Measurements from ENCODE around the gene PVALB.

Gene PVALB

DNA sequence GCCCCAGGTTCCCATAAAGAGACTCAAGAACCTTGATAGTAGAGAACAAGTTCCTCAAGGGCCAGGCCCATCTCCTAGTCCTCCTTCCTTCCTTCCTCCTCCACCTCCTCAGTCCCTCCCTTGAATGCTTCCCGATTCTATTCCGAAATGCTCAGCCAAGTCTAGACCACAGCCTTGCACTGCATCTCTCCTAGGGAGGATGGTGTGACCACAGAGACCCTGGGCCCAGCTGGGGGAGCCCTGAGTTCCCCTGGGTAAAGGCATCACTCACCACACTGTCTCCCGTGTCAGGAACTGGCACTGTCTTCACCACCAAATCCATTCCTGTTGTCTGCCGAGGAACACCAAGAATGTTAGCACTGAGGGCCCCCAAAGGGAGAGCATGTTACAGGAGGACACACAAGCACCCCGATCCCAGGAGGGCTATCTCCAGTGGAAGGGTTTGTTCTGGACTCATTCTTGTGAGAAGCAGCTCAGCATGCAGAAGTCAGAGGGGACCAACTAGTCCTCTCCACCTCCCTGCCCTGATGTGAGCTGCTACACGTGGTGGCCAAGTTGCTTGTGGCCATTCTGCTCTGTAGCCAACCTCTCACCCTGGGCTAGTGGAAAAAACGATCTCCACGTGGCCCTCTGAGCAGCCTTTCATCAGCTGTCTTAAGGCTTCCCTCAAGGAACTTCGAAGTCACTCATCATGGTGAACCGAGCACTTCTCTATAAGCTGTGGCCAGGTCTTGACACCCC is 49.6 kb downstream of the PVALB start:
- TF ChIP-seq, protein P1, sequence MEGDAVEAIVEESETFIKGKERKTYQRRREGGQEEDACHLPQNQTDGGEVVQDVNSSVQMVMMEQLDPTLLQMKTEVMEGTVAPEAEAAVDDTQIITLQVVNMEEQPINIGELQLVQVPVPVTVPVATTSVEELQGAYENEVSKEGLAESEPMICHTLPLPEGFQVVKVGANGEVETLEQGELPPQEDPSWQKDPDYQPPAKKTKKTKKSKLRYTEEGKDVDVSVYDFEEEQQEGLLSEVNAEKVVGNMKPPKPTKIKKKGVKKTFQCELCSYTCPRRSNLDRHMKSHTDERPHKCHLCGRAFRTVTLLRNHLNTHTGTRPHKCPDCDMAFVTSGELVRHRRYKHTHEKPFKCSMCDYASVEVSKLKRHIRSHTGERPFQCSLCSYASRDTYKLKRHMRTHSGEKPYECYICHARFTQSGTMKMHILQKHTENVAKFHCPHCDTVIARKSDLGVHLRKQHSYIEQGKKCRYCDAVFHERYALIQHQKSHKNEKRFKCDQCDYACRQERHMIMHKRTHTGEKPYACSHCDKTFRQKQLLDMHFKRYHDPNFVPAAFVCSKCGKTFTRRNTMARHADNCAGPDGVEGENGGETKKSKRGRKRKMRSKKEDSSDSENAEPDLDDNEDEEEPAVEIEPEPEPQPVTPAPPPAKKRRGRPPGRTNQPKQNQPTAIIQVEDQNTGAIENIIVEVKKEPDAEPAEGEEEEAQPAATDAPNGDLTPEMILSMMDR (IDR thresholded peaks at IDR 0.05; ENCODE audit: extremely low read depth, insufficient read depth, missing control alignments): no peak
- DNase-seq (ENCODE audit: low spot score): no peak
- in situ Hi-C loops (cut with MboI; ENCODE audit: low pct_unique_long_range_greater_than_20kb, low sequenced_read_pairs, unreplicated experiment): no loop called here

DNA sequence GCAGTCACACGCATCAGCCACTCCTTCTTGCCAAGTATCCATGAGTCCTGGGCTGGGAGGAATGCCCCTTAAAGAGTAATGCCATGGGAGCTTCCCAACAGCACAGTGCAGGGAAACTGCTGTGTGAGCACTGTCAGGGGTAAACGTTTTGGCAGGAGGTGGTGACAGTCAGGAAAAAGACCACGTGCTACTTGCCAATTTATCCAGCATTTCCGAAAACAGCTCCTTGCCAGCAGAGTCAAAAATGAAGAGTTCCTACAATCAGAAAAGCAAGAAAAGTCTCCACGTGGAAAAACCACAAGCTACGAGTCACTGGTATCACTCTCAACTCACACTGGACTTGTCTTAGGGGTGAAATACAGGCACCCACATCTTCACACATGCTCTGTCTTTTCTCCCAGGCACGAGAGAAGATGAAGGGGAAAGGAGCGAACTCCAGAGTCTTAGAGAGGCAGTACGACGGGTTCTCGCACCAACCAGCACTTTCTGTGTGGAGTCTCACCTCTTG is 50.8 kb downstream of the PVALB start:
- TF ChIP-seq, protein P1 (IDR thresholded peaks at IDR 0.05; ENCODE audit: extremely low read depth, insufficient read depth, missing control alignments): no peak

DNA sequence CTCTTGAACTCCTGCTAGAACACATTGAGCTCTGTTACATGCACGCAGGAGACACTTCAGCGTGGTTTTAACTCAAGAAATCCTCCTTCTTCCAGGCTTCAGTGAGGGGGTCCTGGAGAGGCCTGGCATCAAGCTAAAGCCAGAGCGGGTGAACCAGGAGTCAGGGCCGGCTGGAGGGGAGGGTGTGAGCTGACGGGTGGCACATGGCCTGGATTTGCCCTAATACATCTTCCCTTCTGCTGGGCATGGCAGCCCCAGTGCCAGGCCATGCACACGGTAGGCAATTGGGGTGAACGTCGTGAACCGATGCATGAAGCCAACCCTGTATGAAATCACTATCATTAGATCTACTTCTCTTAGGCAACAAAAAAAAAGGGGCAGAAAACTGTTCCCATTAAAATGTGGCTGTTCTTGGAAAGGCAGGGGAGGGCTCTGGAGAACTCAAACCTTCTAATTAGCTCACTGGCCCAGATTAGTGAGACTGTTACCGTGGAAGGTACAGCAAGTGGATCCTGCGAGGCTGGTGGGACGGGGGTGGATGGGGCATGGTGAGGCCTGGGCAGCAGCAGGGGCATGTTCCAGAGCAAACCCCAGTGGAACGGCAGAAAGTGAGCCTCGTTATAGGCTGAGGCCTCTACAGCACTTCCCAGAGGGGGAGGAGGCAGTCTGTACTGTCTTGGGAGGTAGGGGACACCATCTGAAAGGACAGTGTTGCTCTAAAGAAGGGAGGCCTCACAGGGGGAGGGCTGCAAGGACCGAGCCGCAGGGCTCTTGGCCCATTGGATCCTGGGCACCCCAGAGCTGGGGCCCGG is 51.5 kb downstream of the PVALB start:
- in situ Hi-C loops (cut with MboI; ENCODE audit: low pct_unique_long_range_greater_than_20kb, low sequenced_read_pairs, unreplicated experiment): no loop called here
- DNase-seq (ENCODE audit: low spot score): no peak
- TF ChIP-seq, protein P1 (IDR thresholded peaks at IDR 0.05; ENCODE audit: extremely low read depth, insufficient read depth, missing control alignments): no peak

More for the DNA sequence above, 50.8 kb downstream of the PVALB start:
- no peak for DNase-seq (ENCODE audit: low spot score)
- in situ Hi-C loops (cut with MboI; ENCODE audit: low pct_unique_long_range_greater_than_20kb, low sequenced_read_pairs, unreplicated experiment): no loop called here

DNA sequence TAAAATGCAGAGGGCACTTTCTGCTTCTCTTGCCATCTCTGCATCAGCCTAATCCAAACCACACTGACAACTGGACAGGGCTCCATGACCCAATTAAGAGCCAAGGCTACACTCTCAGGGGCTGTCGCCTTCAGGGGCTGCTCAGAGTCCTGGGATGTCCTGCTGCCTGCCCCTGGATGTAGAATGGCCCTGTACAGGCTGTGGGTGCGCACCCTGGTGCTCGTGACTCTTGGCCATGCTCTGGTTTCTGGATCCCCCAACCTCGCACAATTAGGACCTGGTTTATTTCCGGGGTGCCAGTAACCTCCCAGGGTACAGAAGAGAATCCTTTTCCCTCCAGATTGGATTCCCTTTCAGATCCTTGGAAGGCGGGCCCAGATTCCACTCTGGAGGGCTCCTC is 52.2 kb downstream of the PVALB start:
- in situ Hi-C loops (cut with MboI; ENCODE audit: low pct_unique_long_range_greater_than_20kb, low sequenced_read_pairs, unreplicated experiment): no loop called here
- TF ChIP-seq, protein P1 (IDR thresholded peaks at IDR 0.05; ENCODE audit: extremely low read depth, insufficient read depth, missing control alignments): no peak

DNA sequence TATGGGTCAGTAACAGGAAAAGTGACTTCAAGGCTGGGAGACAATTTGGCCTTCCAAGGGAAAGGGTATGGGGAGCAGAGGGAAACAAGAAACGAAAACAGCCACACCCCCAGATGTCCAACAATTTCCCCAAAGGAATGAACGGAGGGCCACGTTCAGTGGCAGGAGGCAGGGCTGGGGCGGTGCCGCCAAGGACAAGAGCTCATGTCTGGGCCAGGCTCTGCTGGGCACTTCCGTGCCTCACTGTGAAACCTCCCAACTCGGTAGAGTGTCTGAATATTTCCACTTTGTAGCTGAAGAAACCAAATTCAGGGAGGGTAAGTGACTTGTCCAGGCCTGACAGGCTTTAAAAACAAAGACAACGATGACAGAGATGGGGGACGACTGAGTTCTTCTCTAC is 52.8 kb downstream of the PVALB start:
- no peak for DNase-seq (ENCODE audit: low spot score)
- in situ Hi-C loops (cut with MboI; ENCODE audit: low pct_unique_long_range_greater_than_20kb, low sequenced_read_pairs, unreplicated experiment): no loop called here
- TF ChIP-seq, protein P1 (IDR thresholded peaks at IDR 0.05; ENCODE audit: extremely low read depth, insufficient read depth, missing control alignments): no peak

More for the DNA sequence above, 52.2 kb downstream of the PVALB start:
- DNase-seq (ENCODE audit: low spot score): no peak

DNA sequence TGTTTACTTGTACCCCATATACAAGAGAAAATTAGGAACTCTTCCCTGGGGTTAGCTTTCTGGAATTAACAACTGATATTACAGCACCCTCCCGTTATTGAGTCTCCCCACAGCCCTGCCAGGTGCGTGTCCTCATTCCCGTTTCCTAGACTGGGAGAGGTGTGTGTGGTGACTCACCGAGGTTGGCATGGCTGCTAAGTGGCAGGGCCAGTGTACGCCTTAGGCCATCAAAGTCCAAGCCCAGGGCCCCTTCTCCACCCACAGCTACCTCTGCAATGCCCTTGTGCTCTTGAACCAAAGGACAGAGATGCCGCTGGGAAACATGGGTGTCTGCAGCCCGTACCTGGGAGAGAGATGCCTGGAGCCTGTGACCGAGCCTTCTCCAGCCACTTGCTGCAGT is 53.3 kb downstream of the PVALB start:
- no peak for DNase-seq (ENCODE audit: low spot score)
- in situ Hi-C loops (cut with MboI; ENCODE audit: low pct_unique_long_range_greater_than_20kb, low sequenced_read_pairs, unreplicated experiment): no loop called here
- TF ChIP-seq, protein P1 (IDR thresholded peaks at IDR 0.05; ENCODE audit: extremely low read depth, insufficient read depth, missing control alignments): no peak
